ENCODE data around the gene CCDC3.

The CCDC3 gene

GRCh38 chr10:13018171-13018570, 16.7 kb upstream of the CCDC3 start:
- H3K27ac ChIP-seq (ENCODE audit: low read length), result no peak overlapping the region
- no peak overlapping the region for H3K4me3 ChIP-seq (ENCODE audit: low read length)
- H3F3A ChIP-seq (ENCODE audit: insufficient read depth, low read length), result no peaks in the 10 kb centered on the region
- H3K4me2 ChIP-seq (ENCODE audit: low read depth, low read length), result no peak overlapping the region
- no peaks in the 10 kb centered on the region for H3K4me1 ChIP-seq (ENCODE audit: low read length)
- H2AFZ ChIP-seq (ENCODE audit: low read length), result no peak overlapping the region
- H3K9ac ChIP-seq (ENCODE audit: low read length), result no peak overlapping the region
- H3K27me3 ChIP-seq (replicated peaks; ENCODE audit: insufficient read depth, low read length), result no peaks in the 10 kb centered on the region
- H3K9me2 ChIP-seq (replicated peaks; ENCODE audit: insufficient read depth, low read length), result no peaks in the 10 kb centered on the region
- H3K9me3 ChIP-seq (replicated peaks; ENCODE audit: insufficient read depth, low read length), result no peaks in the 10 kb centered on the region
- TF ChIP-seq EZH2phosphoT487 (IDR thresholded peaks at IDR 0.05; ENCODE audit: low read length), result no peak
- TF ChIP-seq, protein P1, sequence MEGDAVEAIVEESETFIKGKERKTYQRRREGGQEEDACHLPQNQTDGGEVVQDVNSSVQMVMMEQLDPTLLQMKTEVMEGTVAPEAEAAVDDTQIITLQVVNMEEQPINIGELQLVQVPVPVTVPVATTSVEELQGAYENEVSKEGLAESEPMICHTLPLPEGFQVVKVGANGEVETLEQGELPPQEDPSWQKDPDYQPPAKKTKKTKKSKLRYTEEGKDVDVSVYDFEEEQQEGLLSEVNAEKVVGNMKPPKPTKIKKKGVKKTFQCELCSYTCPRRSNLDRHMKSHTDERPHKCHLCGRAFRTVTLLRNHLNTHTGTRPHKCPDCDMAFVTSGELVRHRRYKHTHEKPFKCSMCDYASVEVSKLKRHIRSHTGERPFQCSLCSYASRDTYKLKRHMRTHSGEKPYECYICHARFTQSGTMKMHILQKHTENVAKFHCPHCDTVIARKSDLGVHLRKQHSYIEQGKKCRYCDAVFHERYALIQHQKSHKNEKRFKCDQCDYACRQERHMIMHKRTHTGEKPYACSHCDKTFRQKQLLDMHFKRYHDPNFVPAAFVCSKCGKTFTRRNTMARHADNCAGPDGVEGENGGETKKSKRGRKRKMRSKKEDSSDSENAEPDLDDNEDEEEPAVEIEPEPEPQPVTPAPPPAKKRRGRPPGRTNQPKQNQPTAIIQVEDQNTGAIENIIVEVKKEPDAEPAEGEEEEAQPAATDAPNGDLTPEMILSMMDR (IDR thresholded peaks at IDR 0.05; ENCODE audit: low read length), result no peak
- no peak for TF ChIP-seq EZH2 (optimal IDR thresholded peaks at IDR 0.05; ENCODE audit: low read depth, low read length)
- DNase-seq, result no peak
- no peaks in the 10 kb centered on the region for H3K79me2 ChIP-seq (ENCODE audit: low read length)
- no peaks in the 10 kb centered on the region for H3K36me3 ChIP-seq (replicated peaks; ENCODE audit: insufficient read depth, low read length)
- H4K20me1 ChIP-seq (ENCODE audit: insufficient read depth, low read length), result no peaks in the 10 kb centered on the region

DNA sequence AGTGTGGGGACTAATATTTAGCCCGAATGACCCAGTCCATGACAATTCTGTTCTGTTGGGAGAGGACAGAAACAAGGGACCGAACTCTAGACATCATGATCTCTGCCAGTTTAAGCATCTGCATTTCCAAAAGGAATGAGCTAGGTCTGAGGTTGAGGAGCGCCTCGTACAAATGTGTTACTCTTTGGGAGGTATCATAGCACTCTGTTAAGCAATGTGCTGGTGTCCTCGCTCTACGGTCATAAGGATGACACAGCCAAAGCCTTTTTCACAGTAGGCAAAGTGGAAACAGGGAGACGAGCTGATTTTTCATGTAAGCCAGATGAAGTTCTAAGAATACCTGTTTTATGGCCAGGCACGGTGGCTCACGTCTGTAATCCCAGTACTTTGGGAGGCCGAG, 15.4 kb upstream of the CCDC3 start:
- Histone ChIP-seq H3K4me2 (ENCODE audit: low read depth, low read length) (no peak overlapping the region), H3K27ac (ENCODE audit: low read length) (no peak overlapping the region), H3K9me3 (replicated peaks; ENCODE audit: insufficient read depth, low read length) (no peaks in the 10 kb centered on the region), H3K4me3 (ENCODE audit: low read length) (no peak overlapping the region), H3K27me3 (replicated peaks; ENCODE audit: insufficient read depth, low read length) (no peaks in the 10 kb centered on the region), H3K4me1 (ENCODE audit: low read length) (no peaks in the 10 kb centered on the region), H3K9ac (ENCODE audit: low read length) (no peak overlapping the region), H4K20me1 (ENCODE audit: insufficient read depth, low read length) (no peaks in the 10 kb centered on the region), H3F3A (ENCODE audit: insufficient read depth, low read length) (no peaks in the 10 kb centered on the region), H2AFZ (ENCODE audit: low read length) (no peak overlapping the region), H3K9me2 (replicated peaks; ENCODE audit: insufficient read depth, low read length) (no peaks in the 10 kb centered on the region), H3K36me3 (replicated peaks; ENCODE audit: insufficient read depth, low read length) (no peaks in the 10 kb centered on the region), H3K79me2 (ENCODE audit: low read length) (no peaks in the 10 kb centered on the region)
- TF ChIP-seq, protein P1 (IDR thresholded peaks at IDR 0.05; ENCODE audit: low read length), result no peak
- no peak for TF ChIP-seq EZH2phosphoT487 (IDR thresholded peaks at IDR 0.05; ENCODE audit: low read length)
- TF ChIP-seq EZH2 (optimal IDR thresholded peaks at IDR 0.05; ENCODE audit: low read depth, low read length), result no peak
- no peak for DNase-seq

DNA sequence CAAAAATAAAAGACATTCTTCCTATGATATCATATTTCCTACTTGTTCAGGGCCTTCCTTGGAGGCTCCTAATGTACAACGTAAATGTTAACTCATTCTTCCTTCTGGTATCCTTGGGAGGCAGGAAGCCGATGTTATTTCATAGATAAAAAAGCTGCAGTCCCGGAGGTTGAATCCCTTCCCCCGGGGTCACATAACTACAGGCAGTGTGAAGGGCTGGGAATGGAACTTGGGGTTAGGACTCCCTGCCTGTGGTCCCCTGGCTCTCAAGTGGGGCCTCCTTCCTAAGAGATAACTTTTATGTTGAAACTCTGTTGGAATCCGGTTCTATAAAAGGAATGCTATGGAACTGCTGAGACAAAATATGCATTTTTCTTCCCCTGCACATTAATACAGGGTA, 14.9 kb upstream of the CCDC3 start:
- Histone ChIP-seq H4K20me1 (ENCODE audit: insufficient read depth, low read length) (no peaks in the 10 kb centered on the region), H3K36me3 (replicated peaks; ENCODE audit: insufficient read depth, low read length) (no peaks in the 10 kb centered on the region), H3K9ac (ENCODE audit: low read length) (no peak overlapping the region), H3K9me3 (replicated peaks; ENCODE audit: insufficient read depth, low read length) (no peaks in the 10 kb centered on the region), H3K27ac (ENCODE audit: low read length) (no peak overlapping the region), H2AFZ (ENCODE audit: low read length) (no peak overlapping the region), H3K27me3 (replicated peaks; ENCODE audit: insufficient read depth, low read length) (no peaks in the 10 kb centered on the region), H3F3A (ENCODE audit: insufficient read depth, low read length) (no peaks in the 10 kb centered on the region), H3K4me1 (ENCODE audit: low read length) (no peaks in the 10 kb centered on the region), H3K9me2 (replicated peaks; ENCODE audit: insufficient read depth, low read length) (no peaks in the 10 kb centered on the region), H3K4me3 (ENCODE audit: low read length) (no peak overlapping the region), H3K4me2 (ENCODE audit: low read depth, low read length) (no peak overlapping the region), H3K79me2 (ENCODE audit: low read length) (no peaks in the 10 kb centered on the region)
- DNase-seq, result no peak
- TF ChIP-seq EZH2phosphoT487 (IDR thresholded peaks at IDR 0.05; ENCODE audit: low read length), result no peak
- TF ChIP-seq, protein P1 (IDR thresholded peaks at IDR 0.05; ENCODE audit: low read length), result no peak
- TF ChIP-seq EZH2 (optimal IDR thresholded peaks at IDR 0.05; ENCODE audit: low read depth, low read length), result no peak
